Parathyroid adenoma (tissue), 2 donors: Measurements from ENCODE around the gene ULK3.

ENCODE experiments used
- H2AFZ ChIP-seq: fragments of 300-600 bp; sonication (generic); one replicate; pipeline ENCODE4 v1.7.0; 2017; ENCODE audit warnings: antibody characterized with exemption, mild to moderate bottlenecking
- H3K27ac ChIP-seq: fragments of 300-600 bp; sonication (generic); one replicate; pipeline ENCODE4 v1.7.0; 2017
- H3K27me3 ChIP-seq: fragments of 300-600 bp; sonication (generic); one replicate; pipeline ENCODE4 v1.7.0; 2017; ENCODE audit warnings: low read length; ENCODE audit not compliant: control insufficient read depth, insufficient read depth
- H3K36me3 ChIP-seq: fragments of 300-600 bp; sonication (generic); one replicate; pipeline ENCODE4 v1.7.0; 2017; ENCODE audit warnings: low read length; ENCODE audit not compliant: control insufficient read depth, insufficient read depth
- H3K4me1 ChIP-seq: fragments of 300-600 bp; sonication (generic); one replicate; pipeline ENCODE4 v1.7.0; 2017; ENCODE audit warnings: control low read depth
- H3K4me2 ChIP-seq: fragments of 300-600 bp; sonication (generic); one replicate; pipeline ENCODE4 v1.7.0; 2017; ENCODE audit warnings: low read length
- H3K4me3 ChIP-seq: fragments of 300-600 bp; sonication (generic); one replicate; pipeline ENCODE4 v1.7.0; 2017; ENCODE audit warnings: low read depth, low read length
- H3K79me2 ChIP-seq: fragments of 300-600 bp; sonication (generic); one replicate; pipeline ENCODE4 v1.7.0; 2017; ENCODE audit warnings: control low read depth
- H3K9ac ChIP-seq: fragments of 300-600 bp; sonication (generic); one replicate; pipeline ENCODE4 v1.7.0; 2017; ENCODE audit warnings: mild to moderate bottlenecking
- H3K9me3 ChIP-seq: fragments of 300-600 bp; sonication (generic); one replicate; pipeline ENCODE4 v1.7.0; 2017; ENCODE audit warnings: low read length; ENCODE audit not compliant: control insufficient read depth
- TF ChIP-seq, protein P1 (sequence below): fragments of 300-600 bp; sonication (generic); IDR thresholded peaks from one replicate; pipeline ENCODE4 v1.7.0; 2017; ENCODE audit warnings: antibody characterized with exemption, mild to moderate bottlenecking
- donor health status: primary hyperparathyroidism.

The ULK3 gene

DNA sequence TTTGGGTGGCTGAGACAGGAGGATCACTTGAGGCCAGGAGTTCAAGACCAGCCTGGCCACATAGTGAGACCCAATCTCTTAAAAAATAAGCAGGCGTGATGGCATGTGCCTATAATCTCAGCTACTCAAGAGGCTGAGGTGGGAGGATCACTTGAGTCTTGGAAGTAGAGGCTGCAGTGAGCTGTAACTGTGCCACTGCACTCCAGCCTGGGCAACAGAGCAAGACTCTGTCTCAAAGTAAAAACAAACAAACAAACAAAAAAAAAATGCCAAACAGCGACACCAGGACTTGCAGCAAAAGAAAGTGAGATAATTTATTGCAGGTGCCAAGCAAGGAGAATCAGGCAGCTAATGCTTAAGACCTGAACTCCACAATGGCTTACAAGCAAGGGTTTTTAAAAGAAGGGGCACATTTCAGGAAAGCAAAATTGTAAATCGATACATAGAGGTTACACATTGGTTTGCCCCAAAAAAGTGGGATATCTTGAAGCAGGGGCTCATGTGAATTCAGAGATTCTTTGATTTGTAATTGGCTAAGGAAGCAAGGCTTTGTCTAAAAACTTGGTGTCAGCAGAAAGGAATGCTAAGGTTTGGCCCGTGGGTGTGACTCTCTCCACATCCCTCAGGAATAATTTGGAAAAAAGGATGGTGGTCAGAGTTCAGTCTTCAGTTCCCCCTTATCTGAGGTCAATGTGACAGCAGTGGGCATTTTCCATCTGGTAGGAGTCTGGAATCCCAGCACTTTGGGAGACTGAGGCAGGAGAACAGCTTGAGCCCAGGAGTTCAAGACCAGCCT, 41.7 kb upstream of the ULK3 start:
- H3K36me3 ChIP-seq, result no peaks in the 10 kb centered on the region
- H3K27me3 ChIP-seq, result no peaks in the 10 kb centered on the region
- no peak overlapping the region for H3K27ac ChIP-seq
- H2AFZ ChIP-seq, result no peak overlapping the region
- H3K4me2 ChIP-seq, result no peak overlapping the region
- no peak overlapping the region for H3K4me3 ChIP-seq
- no peaks in the 10 kb centered on the region for H3K9me3 ChIP-seq
- H3K9ac ChIP-seq, result no peak overlapping the region
- H3K4me1 ChIP-seq, result no peaks in the 10 kb centered on the region
- TF ChIP-seq, protein P1, sequence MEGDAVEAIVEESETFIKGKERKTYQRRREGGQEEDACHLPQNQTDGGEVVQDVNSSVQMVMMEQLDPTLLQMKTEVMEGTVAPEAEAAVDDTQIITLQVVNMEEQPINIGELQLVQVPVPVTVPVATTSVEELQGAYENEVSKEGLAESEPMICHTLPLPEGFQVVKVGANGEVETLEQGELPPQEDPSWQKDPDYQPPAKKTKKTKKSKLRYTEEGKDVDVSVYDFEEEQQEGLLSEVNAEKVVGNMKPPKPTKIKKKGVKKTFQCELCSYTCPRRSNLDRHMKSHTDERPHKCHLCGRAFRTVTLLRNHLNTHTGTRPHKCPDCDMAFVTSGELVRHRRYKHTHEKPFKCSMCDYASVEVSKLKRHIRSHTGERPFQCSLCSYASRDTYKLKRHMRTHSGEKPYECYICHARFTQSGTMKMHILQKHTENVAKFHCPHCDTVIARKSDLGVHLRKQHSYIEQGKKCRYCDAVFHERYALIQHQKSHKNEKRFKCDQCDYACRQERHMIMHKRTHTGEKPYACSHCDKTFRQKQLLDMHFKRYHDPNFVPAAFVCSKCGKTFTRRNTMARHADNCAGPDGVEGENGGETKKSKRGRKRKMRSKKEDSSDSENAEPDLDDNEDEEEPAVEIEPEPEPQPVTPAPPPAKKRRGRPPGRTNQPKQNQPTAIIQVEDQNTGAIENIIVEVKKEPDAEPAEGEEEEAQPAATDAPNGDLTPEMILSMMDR, result no peak
- H3K79me2 ChIP-seq, result no peaks in the 10 kb centered on the region

- TF ChIP-seq, protein P1, result no peak
- H2AFZ ChIP-seq, result no peak overlapping the region
- no peaks in the 10 kb centered on the region for H3K27me3 ChIP-seq
- H3K36me3 ChIP-seq, result no peaks in the 10 kb centered on the region
- no peaks in the 10 kb centered on the region for H3K79me2 ChIP-seq
- no peaks in the 10 kb centered on the region for H3K9me3 ChIP-seq
- H3K27ac ChIP-seq, result no peak overlapping the region
- no peak overlapping the region for H3K9ac ChIP-seq
- H3K4me3 ChIP-seq, result no peak overlapping the region
- no peak overlapping the region for H3K4me2 ChIP-seq
- no peaks in the 10 kb centered on the region for H3K4me1 ChIP-seq
Observed at GRCh38 chr15:74882528-74882927, 39.6 kb upstream of the ULK3 start.

- H3K79me2 ChIP-seq, result no peaks in the 10 kb centered on the region
Observed at GRCh38 chr15:74878273-74878672, 35.3 kb upstream of the ULK3 start.

DNA sequence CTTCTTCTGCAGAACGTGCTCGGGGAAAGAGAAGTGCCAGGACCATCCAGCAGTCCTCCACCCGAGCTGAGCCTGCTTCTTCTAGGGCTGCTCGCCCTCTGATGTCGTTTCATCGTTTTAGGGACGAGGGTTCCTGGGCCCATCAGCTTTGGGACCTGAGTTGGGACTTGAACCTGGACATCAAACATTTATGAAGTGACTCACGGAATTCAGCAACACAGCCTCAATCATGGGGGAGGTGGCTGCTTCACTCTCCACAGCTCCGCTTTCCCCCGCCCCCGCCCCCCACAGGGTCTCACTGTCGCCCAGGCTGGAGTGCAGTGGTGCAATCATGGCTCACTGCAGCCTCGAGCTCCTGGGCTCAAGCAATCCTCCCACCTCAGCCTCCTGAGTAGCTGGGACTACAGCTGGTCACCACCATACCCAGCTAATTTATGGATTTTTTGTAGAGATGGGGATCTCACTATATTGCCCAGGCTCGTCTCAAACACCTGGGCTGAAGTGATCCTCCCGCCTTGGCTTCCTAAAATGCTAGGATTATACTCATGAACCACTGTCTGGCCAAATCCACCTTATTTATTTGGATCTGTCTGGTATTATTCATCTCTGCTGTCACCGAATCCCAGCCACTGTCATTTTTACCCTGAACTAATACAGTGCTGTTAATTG, 30.9 kb upstream of the ULK3 start:
- Histone ChIP-seq H3K79me2 (peaks cover 7% of the 10 kb centered on the region), H3K4me2 (peak overlapping the region; percentile 85), H3K4me3 (peak overlapping the region; percentile 90), H3K4me1 (peaks cover 18% of the 10 kb centered on the region), H3K36me3 (no peaks in the 10 kb centered on the region), H3K9me3 (no peaks in the 10 kb centered on the region), H3K9ac (no peak overlapping the region), H2AFZ (peak overlapping the region; percentile 91), H3K27me3 (no peaks in the 10 kb centered on the region), H3K27ac (peak overlapping the region; percentile 49)
- TF ChIP-seq, protein P1, result no peak

More at GRCh38 chr15:74878273-74878672, 35.3 kb upstream of the ULK3 start:
- Histone ChIP-seq H3K36me3 (no peaks in the 10 kb centered on the region), H3K4me2 (no peak overlapping the region), H3K9me3 (no peaks in the 10 kb centered on the region), H3K4me3 (no peak overlapping the region), H3K4me1 (no peaks in the 10 kb centered on the region), H2AFZ (no peak overlapping the region), H3K27ac (no peak overlapping the region), H3K27me3 (no peaks in the 10 kb centered on the region), H3K9ac (no peak overlapping the region)
- TF ChIP-seq, protein P1, result no peak
